ENCODE results near the gene TP53BP2. TPM values are rescaled to one million over a fixed set of nuclear protein-coding genes. Genes with fewer than 3 reads are reported as not detected.

Gene TP53BP2
- total RNA-seq, 1 donor from 2014 or later: 31.9 TPM

DNA sequence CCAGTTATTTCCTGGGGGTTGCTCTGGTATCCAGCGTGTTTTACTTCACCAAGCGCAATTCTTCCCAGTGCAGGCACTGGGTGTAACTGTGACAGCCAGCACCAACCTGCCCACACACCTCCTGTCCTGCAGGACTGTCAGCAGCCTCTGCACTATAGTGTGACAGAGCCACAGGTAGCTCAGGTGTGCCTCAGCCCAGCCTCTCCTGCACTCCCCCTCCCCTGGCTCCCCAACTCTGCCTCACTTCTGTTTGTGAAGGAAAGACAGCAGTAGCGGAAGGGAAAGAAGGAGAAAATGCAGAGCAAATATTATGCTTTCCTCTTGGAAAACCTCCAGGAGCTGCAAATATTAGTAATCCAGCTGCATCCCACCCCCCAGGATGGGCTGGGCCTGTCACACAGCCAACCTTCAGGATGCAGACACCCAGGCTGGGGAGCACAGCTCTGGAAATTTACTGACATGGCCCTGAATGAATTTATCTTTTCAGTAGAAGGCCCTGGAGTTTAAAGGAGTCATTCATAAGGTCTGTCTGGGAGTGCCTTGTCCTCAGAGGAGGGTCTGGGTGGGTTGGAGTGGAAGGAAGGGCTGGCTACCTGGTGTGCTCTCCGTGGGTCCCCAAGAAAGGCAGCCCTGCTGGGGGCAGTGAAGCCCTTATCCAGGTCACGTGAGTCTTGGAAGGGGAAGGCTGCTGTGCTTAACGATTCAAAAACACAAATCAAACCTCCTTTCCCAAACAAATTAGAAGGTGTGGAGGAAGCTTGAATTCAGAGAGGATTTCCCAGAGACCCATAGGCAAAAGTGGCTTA lies 112.6 kb downstream of the TP53BP2 start:
- Histone ChIP-seq H3K27ac (peak overlapping the region; percentile 36), H3K9me3 (no peaks in the 10 kb centered on the region), H3K4me1 (peaks cover 70% of the 10 kb centered on the region), H3K4me3 (no peak overlapping the region), H3K27me3 (no peaks in the 10 kb centered on the region), H3K36me3 (no peaks in the 10 kb centered on the region)
- DNase-seq (ENCODE audit: extremely low spot score in 2 of 2): no peak
- TF ChIP-seq POLR2AphosphoS5 (IDR thresholded peaks at IDR 0.05; ENCODE audit: insufficient read depth in 1 of 2, low read depth in 1 of 2) (no peak), POLR2A (IDR thresholded peaks at IDR 0.05) (no peak)
- TF ChIP-seq, protein P1, sequence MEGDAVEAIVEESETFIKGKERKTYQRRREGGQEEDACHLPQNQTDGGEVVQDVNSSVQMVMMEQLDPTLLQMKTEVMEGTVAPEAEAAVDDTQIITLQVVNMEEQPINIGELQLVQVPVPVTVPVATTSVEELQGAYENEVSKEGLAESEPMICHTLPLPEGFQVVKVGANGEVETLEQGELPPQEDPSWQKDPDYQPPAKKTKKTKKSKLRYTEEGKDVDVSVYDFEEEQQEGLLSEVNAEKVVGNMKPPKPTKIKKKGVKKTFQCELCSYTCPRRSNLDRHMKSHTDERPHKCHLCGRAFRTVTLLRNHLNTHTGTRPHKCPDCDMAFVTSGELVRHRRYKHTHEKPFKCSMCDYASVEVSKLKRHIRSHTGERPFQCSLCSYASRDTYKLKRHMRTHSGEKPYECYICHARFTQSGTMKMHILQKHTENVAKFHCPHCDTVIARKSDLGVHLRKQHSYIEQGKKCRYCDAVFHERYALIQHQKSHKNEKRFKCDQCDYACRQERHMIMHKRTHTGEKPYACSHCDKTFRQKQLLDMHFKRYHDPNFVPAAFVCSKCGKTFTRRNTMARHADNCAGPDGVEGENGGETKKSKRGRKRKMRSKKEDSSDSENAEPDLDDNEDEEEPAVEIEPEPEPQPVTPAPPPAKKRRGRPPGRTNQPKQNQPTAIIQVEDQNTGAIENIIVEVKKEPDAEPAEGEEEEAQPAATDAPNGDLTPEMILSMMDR (IDR thresholded peaks at IDR 0.05): no peak
- intact Hi-C loops (cut with DNase I): no loop called here

DNA sequence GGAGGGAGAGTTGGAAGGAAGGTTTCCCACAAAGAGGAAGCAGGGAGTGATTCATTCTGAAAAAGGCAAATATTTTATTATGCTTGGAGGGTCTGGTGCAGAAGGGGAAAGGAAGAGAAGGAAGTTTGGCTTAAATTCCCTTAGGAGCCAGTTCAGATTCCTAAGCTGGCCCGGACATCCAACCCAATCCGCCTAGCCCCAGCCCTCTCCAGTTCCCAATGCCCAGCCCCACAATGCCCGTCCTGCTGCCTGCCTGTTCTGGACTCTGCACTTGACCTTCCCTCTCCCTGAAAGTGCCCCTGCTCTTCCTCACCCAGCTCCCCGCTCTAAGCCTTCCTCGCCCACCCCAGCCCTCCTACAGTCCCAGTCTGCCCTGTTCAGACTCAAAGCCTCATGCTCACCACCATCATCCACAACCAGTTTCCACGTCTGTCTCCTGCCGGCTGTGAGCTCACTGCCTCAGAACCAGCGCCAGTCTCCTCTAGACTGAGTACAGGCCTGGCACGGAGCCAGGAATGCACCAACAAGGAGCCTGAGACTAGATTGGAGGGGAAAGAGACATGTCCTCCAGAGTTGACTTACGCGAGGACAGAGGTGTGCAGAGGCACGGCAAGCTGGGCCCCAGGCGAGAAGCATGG lies 114.5 kb downstream of the TP53BP2 start:
- Histone ChIP-seq H3K9me3 (no peaks in the 10 kb centered on the region), H3K36me3 (no peaks in the 10 kb centered on the region), H3K27ac (peak overlapping the region; percentile 76), H3K4me3 (no peak overlapping the region), H3K4me1 (peaks cover 69% of the 10 kb centered on the region), H3K27me3 (no peaks in the 10 kb centered on the region)
- DNase-seq (ENCODE audit: extremely low spot score in 2 of 2): no peak
- TF ChIP-seq POLR2AphosphoS5 (IDR thresholded peaks at IDR 0.05; ENCODE audit: insufficient read depth in 1 of 2, low read depth in 1 of 2) (no peak), POLR2A (IDR thresholded peaks at IDR 0.05) (no peak)
- TF ChIP-seq, protein P1 (IDR thresholded peaks at IDR 0.05): no peak
- intact Hi-C loops (cut with DNase I): no loop called here

DNA sequence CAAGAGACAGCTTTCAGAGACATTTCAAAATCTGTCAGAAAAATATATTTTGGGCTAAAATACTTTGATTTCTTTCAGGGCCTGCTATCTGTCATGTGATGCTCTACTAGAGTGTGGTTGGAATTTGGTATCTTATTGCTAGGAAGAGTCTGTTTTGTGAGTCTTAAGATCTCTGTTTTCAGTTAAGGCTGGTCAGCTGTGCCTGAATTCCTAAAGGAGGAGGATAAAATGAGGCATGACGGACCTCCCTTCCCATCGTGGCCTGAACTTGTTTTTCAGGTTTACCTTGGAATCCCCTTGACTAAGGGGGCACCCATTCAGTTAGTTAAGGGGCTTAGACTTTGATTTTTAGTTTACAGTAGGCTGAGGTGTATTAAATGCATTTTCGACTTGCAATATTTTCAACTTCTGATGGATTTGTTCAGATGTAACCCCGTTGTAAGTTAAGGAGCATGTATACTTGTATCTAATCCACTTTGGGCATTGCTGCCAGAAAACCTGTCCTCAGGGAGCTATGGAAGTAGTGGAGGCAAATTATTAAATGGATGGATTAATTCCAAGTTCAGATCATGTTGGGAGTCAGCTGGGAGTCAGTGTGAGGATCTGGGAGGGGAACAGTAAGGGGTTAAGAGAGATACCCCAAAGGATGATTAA lies 115.1 kb downstream of the TP53BP2 start:
- no peaks in the 10 kb centered on the region for H3K9me3 ChIP-seq
- no peaks in the 10 kb centered on the region for H3K27me3 ChIP-seq
- H3K4me3 ChIP-seq: no peak overlapping the region
- peaks cover 76% of the 10 kb centered on the region for H3K4me1 ChIP-seq
- intact Hi-C loops (cut with DNase I): no loop called here
- peak overlapping the region; percentile 76 for H3K27ac ChIP-seq
- DNase-seq (ENCODE audit: extremely low spot score in 2 of 2): no peak
- TF ChIP-seq POLR2A (IDR thresholded peaks at IDR 0.05) (no peak), POLR2AphosphoS5 (IDR thresholded peaks at IDR 0.05; ENCODE audit: insufficient read depth in 1 of 2, low read depth in 1 of 2) (no peak)
- TF ChIP-seq, protein P1 (IDR thresholded peaks at IDR 0.05): no peak
- no peaks in the 10 kb centered on the region for H3K36me3 ChIP-seq

DNA sequence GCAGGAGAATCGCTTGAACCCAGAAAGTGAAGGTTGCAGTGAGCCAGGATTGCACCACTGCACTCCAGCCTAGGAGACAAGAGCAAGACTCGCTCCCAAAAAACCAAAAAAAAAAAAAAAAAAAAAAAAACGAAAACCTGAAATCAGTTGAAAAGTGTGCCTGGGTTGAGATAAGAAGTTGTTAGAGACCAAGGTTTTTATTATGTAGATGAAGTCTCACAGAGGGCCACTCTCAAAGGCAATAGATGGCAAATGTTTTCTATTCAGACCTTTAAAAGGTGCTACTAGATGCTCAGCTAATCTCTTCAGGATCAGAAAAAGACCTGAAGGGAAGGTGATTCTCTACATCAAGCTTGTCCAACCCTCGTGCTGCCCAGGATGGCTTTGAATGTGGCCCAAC lies 115.8 kb downstream of the TP53BP2 start:
- H3K9me3 ChIP-seq: no peaks in the 10 kb centered on the region
- peaks cover 82% of the 10 kb centered on the region for H3K4me1 ChIP-seq
- H3K27me3 ChIP-seq: no peaks in the 10 kb centered on the region
- peak overlapping the region; percentile 76 for H3K27ac ChIP-seq
- H3K4me3 ChIP-seq: no peak overlapping the region
- intact Hi-C loops (cut with DNase I): no loop called here
- TF ChIP-seq, protein P1 (IDR thresholded peaks at IDR 0.05): no peak
- no peak for TF ChIP-seq POLR2A (IDR thresholded peaks at IDR 0.05)
- no peak for TF ChIP-seq POLR2AphosphoS5 (IDR thresholded peaks at IDR 0.05; ENCODE audit: insufficient read depth in 1 of 2, low read depth in 1 of 2)
- no peak for DNase-seq (ENCODE audit: extremely low spot score in 2 of 2)
- H3K36me3 ChIP-seq: no peaks in the 10 kb centered on the region

Other genes starting within 250 kb of the TP53BP2 start
- gene CAPN8, start 180.2 kb downstream of the TP53BP2 start, total RNA-seq: 0.49 TPM
- gene CAPN2, start 133.4 kb downstream of the TP53BP2 start, total RNA-seq: 208 TPM